NAMALWA (cell line): ENCODE measurements around the gene CCN6.
A peak's percentile ranks its signal among the peaks of the same experiment; 100 is the strongest.
"Not testable (repeated sequence)": the region's sequence is repeated elsewhere in the genome, so short reads cannot be mapped to it uniquely, and the experiment has no call there.

Experiments
- DNase-seq: peaks from one replicate; pipeline ENCODE4 v3.0.0-alpha.2; 2015; ENCODE audit warnings: low spot score

Gene CCN6

GRCh38 chr6:112030206-112030960 lies 23.5 kb upstream of the CCN6 start:
- DNase-seq, result no peak

GRCh38 chr6:112030961-112031660 lies 22.8 kb upstream of the CCN6 start:
- no peak for DNase-seq

- DNase-seq, result no peak
Measured at GRCh38 chr6:112031960-112032359, 21.9 kb upstream of the CCN6 start.

- no peak for DNase-seq
Measured at GRCh38 chr6:112032728-112033127, 21.2 kb upstream of the CCN6 start.

GRCh38 chr6:112033791-112034615 lies 19.9 kb upstream of the CCN6 start:
- DNase-seq, result no peak

GRCh38 chr6:112034616-112034995 lies 19.3 kb upstream of the CCN6 start:
- no peak for DNase-seq

GRCh38 chr6:112036088-112036637 lies 17.7 kb upstream of the CCN6 start:
- no peak for DNase-seq

GRCh38 chr6:112037783-112038216 lies 16.1 kb upstream of the CCN6 start:
- no peak for DNase-seq

GRCh38 chr6:112038268-112038667 lies 15.6 kb upstream of the CCN6 start:
- DNase-seq, result no peak

- no peak for DNase-seq
Measured at GRCh38 chr6:112038756-112039430, 15.0 kb upstream of the CCN6 start.

GRCh38 chr6:112039431-112039770 lies 14.5 kb upstream of the CCN6 start:
- no peak for DNase-seq

GRCh38 chr6:112040956-112041355 lies 12.9 kb upstream of the CCN6 start:
- DNase-seq, result no peak

GRCh38 chr6:112041535-112041934 lies 12.4 kb upstream of the CCN6 start:
- no peak for DNase-seq

- DNase-seq, result peak; percentile 96
Measured at GRCh38 chr6:112043032-112044007, 10.6 kb upstream of the CCN6 start.

GRCh38 chr6:112044196-112044595 lies 9.7 kb upstream of the CCN6 start:
- DNase-seq, result no peak

- no peak for DNase-seq
Measured at GRCh38 chr6:112044856-112045255, 9.0 kb upstream of the CCN6 start.

GRCh38 chr6:112047523-112047922 lies 6.4 kb upstream of the CCN6 start:
- DNase-seq, result not testable (repeated sequence)

- DNase-seq, result no peak
Measured at GRCh38 chr6:112049026-112049799, 4.7 kb upstream of the CCN6 start.

- no peak for DNase-seq
Measured at GRCh38 chr6:112049996-112050395, 3.9 kb upstream of the CCN6 start.

GRCh38 chr6:112050429-112050828 lies 3.5 kb upstream of the CCN6 start:
- DNase-seq, result no peak
